GM23338 (cell line): Measurements from ENCODE around the gene GOLGB1. TPM values are rescaled to one million over a fixed set of nuclear protein-coding genes. Genes with fewer than 3 reads are reported as not detected.

Experiments used
- ATAC-seq: fragments of 200-7000 bp; cut with Tn5 transposase; 3 replicates; pipeline ENCODE4 v1.9.1; 2020
- DNase-seq: peaks from one replicate; pipeline ENCODE4 v3.0.0-alpha.2; 2015; ENCODE audit warnings: low spot score
- H2AFZ ChIP-seq: fragments of 200-600 bp; sonication (generic); 2 replicates; pipeline ENCODE4 v1.8.0; 2016; ENCODE audit warnings: antibody characterized with exemption, mild to moderate bottlenecking, moderate library complexity
- H3F3A ChIP-seq: fragments of 200-600 bp; sonication (generic); replicated peaks from 2 replicates; pipeline ENCODE4 v1.8.0; 2017; ENCODE audit warnings: antibody characterized with exemption, mixed run types, low read depth
- H3K27ac ChIP-seq: fragments of 200-600 bp; sonication (generic); 2 replicates; pipeline ENCODE4 v1.6.1; 2016; ENCODE audit warnings: low read depth
- H3K27me3 ChIP-seq: fragments of 200-600 bp; sonication (generic); 2 replicates; pipeline ENCODE4 v1.8.0; 2016; ENCODE audit warnings: mild to moderate bottlenecking, mixed run types, moderate library complexity; ENCODE audit not compliant: insufficient read depth
- H3K36me3 ChIP-seq: fragments of 200-600 bp; sonication (generic); 2 replicates; pipeline ENCODE4 v1.8.0; 2016; ENCODE audit warnings: mild to moderate bottlenecking; ENCODE audit not compliant: insufficient read depth
- H3K4me1 ChIP-seq: fragments of 200-600 bp; sonication (generic); 2 replicates; pipeline ENCODE4 v1.8.0; 2016; ENCODE audit warnings: mild to moderate bottlenecking, moderate library complexity; ENCODE audit not compliant: insufficient read depth
- H3K4me2 ChIP-seq: fragments of 200-600 bp; sonication (generic); 2 replicates; pipeline ENCODE4 v1.7.1; 2017; ENCODE audit warnings: mixed run types
- H3K4me3 ChIP-seq: fragments of 200-600 bp; sonication (generic); 2 replicates; pipeline ENCODE4 v1.6.1; 2016; ENCODE audit warnings: mixed run types
- H3K79me2 ChIP-seq: fragments of 200-600 bp; sonication (generic); replicated peaks from 2 replicates; pipeline ENCODE4 v1.8.0; 2017; ENCODE audit warnings: mild to moderate bottlenecking; ENCODE audit not compliant: insufficient read depth
- H3K9me2 ChIP-seq: fragments of 200-600 bp; sonication (generic); 2 replicates; pipeline ENCODE4 v1.8.0; 2017; ENCODE audit not compliant: insufficient read depth
- H4K20me1 ChIP-seq: fragments of 200-600 bp; sonication (generic); replicated peaks from 2 replicates; pipeline ENCODE4 v1.8.0; 2017; ENCODE audit warnings: mild to moderate bottlenecking; ENCODE audit not compliant: insufficient read depth
- H3K27ac Mint-ChIP-seq: 2 replicates; pipeline ENCODE4 v1.8.0; 2020; ENCODE audit warnings: inconsistent platforms, mild to moderate bottlenecking, moderate library complexity, mixed read lengths
- H3K27me3 Mint-ChIP-seq: 3 replicates; pipeline ENCODE4 v1.8.0; 2022; ENCODE audit warnings: low read depth, mild to moderate bottlenecking, moderate library complexity, mixed read lengths, inconsistent platforms; ENCODE audit not compliant: insufficient read depth, poor library complexity
- H3K36me3 Mint-ChIP-seq: 3 replicates; pipeline ENCODE4 v1.8.0; 2021; ENCODE audit warnings: low read depth, mild to moderate bottlenecking, inconsistent platforms, moderate library complexity, mixed read lengths
- H3K4me1 Mint-ChIP-seq: 3 replicates; pipeline ENCODE4 v1.8.0; 2020; ENCODE audit warnings: mild to moderate bottlenecking, inconsistent platforms, mixed read lengths
- H3K4me3 Mint-ChIP-seq: 3 replicates; pipeline ENCODE4 v1.8.0; 2021; ENCODE audit warnings: moderate library complexity, mild to moderate bottlenecking, inconsistent platforms, mixed read lengths
- H3K9me3 Mint-ChIP-seq: 3 replicates; pipeline ENCODE4 v1.8.0; 2020; ENCODE audit warnings: moderate library complexity, mild to moderate bottlenecking, inconsistent platforms, mixed read lengths
- CREB1 ChIP-seq: fragments of 250-450 bp; sonication (Bioruptor Pico); IDR thresholded peaks from 2 replicates; pipeline ENCODE4 v1.5.0; 2020; ENCODE audit warnings: low read depth, mild to moderate bottlenecking, moderate library complexity
- EZH2 ChIP-seq: fragments of 200-600 bp; sonication (generic); IDR thresholded peaks from one replicate; pipeline ENCODE4 v1.8.0; 2017; ENCODE audit warnings: antibody characterized with exemption, mild to moderate bottlenecking, low read depth; ENCODE audit not compliant: unreplicated experiment
- EZH2phosphoT487 ChIP-seq: fragments of 200-600 bp; sonication (generic); IDR thresholded peaks from one replicate; pipeline ENCODE4 v1.8.1; 2018; ENCODE audit warnings: antibody characterized with exemption; ENCODE audit not compliant: unreplicated experiment
- JUNB ChIP-seq: IDR thresholded peaks from one replicate; pipeline ENCODE4 v1.6.1; 2016; ENCODE audit warnings: antibody characterized with exemption; ENCODE audit not compliant: unreplicated experiment
- NANOG ChIP-seq: IDR thresholded peaks from 2 replicates; pipeline ENCODE4 v1.6.1; 2016; ENCODE audit warnings: antibody characterized with exemption, borderline replicate concordance
- POLR2AphosphoS5 ChIP-seq: IDR thresholded peaks from 2 replicates; pipeline ENCODE4 v1.6.1; 2016; ENCODE audit warnings: antibody characterized with exemption, low read depth
- STAT1 ChIP-seq: IDR thresholded peaks from one replicate; pipeline ENCODE4 v1.6.1; 2016; ENCODE audit warnings: antibody characterized with exemption; ENCODE audit not compliant: unreplicated experiment
- ZNF114 ChIP-seq: fragments of 250-450 bp; sonication (Bioruptor Pico); IDR thresholded peaks from 2 replicates; pipeline ENCODE4 v1.5.0; 2020; ENCODE audit warnings: mild to moderate bottlenecking, moderate library complexity
- ZNF331 ChIP-seq: fragments of 250-450 bp; sonication (Bioruptor Pico); IDR thresholded peaks from 2 replicates; pipeline ENCODE4 v1.5.0; 2020; ENCODE audit warnings: low read depth, mild to moderate bottlenecking, moderate library complexity
- polyA plus RNA-seq: library from polyadenylated mRNA; unstranded; fragments of >200 nt; fragmentation: Nextera tagmentation; extraction: Ambion mirVana; gene quantifications from 2 replicates; pipeline ENCODE4 v1.2.1, GENCODE V29; 2016
- total RNA-seq: library from RNA; depleted of rRNA; stranded (reverse); fragments of >200 nt; shearing (Covaris generic); gene quantifications from 2 replicates; pipeline ENCODE4 v1.2.3, GENCODE V29; 2014
- TF ChIP-seq, protein P1 (sequence below): IDR thresholded peaks from one replicate; pipeline ENCODE4 v1.6.1; 2018; ENCODE audit warnings: antibody characterized with exemption; ENCODE audit not compliant: unreplicated experiment
- TF ChIP-seq, protein P2 (sequence below): IDR thresholded peaks from 2 replicates; pipeline ENCODE4 v1.6.1; 2016; ENCODE audit warnings: antibody characterized with exemption
- TF ChIP-seq, protein P3 (sequence below), 2 experiments: fragments of 200-600 bp in 1 of 2; sonication (generic) in 1 of 2; conservative IDR thresholded peaks; 2 replicates each; pipeline versions ENCODE4 v1.5.1 to v1.6.1; 2016 to 2017; ENCODE audit warnings: antibody characterized with exemption in 2 of 2, low read depth in 2 of 2, mild to moderate bottlenecking in 2 of 2, moderate library complexity in 1 of 2

Gene GOLGB1
- total and polyA plus RNA-seq, 2 experiments from 2014 or later: 34.5 to 56.8 TPM

DNA sequence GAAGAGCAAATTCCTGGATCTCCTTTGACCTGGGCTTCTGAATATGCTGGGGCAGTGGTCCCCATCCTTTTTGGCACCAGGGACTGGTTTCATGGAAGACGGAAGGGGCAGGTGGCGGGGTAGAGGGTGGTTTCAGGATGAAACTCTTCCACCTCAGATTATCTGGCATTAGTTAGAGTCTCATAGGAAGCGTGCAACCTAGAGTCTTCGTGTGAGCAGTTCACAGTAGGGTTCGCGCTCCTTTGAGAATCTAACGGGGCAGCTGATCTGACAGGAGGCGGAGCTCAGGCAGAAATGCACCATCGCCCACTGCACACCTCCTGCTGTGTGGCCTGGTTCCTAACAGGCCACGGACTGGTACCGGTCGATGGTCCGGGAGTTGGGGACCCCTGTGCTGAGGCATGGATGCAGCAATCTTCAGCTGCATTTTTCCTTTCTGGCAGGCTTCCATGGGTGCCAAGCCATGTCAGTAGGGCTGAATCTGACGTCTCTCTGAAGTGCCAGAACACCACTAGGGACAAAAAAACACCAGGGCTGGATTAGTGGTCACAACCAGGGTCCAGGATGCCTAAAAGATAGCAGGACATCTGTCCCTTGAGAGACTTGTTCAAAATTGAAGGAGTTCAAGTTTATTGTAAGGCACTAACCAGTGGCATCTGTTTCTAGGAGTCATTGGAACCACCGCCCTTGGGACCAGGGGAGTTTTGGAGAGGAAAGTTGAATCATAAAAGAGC lies 8.4 kb upstream of the GOLGB1 start (continued):
- TF ChIP-seq, protein P1, sequence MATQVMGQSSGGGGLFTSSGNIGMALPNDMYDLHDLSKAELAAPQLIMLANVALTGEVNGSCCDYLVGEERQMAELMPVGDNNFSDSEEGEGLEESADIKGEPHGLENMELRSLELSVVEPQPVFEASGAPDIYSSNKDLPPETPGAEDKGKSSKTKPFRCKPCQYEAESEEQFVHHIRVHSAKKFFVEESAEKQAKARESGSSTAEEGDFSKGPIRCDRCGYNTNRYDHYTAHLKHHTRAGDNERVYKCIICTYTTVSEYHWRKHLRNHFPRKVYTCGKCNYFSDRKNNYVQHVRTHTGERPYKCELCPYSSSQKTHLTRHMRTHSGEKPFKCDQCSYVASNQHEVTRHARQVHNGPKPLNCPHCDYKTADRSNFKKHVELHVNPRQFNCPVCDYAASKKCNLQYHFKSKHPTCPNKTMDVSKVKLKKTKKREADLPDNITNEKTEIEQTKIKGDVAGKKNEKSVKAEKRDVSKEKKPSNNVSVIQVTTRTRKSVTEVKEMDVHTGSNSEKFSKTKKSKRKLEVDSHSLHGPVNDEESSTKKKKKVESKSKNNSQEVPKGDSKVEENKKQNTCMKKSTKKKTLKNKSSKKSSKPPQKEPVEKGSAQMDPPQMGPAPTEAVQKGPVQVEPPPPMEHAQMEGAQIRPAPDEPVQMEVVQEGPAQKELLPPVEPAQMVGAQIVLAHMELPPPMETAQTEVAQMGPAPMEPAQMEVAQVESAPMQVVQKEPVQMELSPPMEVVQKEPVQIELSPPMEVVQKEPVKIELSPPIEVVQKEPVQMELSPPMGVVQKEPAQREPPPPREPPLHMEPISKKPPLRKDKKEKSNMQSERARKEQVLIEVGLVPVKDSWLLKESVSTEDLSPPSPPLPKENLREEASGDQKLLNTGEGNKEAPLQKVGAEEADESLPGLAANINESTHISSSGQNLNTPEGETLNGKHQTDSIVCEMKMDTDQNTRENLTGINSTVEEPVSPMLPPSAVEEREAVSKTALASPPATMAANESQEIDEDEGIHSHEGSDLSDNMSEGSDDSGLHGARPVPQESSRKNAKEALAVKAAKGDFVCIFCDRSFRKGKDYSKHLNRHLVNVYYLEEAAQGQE: no peak
- TF ChIP-seq CREB1 (no peak), ZNF114 (no peak), ZNF331 (CRISPR knock-in tag) (no peak), NANOG (no peak), JUNB (no peak), EZH2phosphoT487 (no peak)
- TF ChIP-seq, protein P2, sequence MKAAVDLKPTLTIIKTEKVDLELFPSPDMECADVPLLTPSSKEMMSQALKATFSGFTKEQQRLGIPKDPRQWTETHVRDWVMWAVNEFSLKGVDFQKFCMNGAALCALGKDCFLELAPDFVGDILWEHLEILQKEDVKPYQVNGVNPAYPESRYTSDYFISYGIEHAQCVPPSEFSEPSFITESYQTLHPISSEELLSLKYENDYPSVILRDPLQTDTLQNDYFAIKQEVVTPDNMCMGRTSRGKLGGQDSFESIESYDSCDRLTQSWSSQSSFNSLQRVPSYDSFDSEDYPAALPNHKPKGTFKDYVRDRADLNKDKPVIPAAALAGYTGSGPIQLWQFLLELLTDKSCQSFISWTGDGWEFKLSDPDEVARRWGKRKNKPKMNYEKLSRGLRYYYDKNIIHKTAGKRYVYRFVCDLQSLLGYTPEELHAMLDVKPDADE: no peak

DNA sequence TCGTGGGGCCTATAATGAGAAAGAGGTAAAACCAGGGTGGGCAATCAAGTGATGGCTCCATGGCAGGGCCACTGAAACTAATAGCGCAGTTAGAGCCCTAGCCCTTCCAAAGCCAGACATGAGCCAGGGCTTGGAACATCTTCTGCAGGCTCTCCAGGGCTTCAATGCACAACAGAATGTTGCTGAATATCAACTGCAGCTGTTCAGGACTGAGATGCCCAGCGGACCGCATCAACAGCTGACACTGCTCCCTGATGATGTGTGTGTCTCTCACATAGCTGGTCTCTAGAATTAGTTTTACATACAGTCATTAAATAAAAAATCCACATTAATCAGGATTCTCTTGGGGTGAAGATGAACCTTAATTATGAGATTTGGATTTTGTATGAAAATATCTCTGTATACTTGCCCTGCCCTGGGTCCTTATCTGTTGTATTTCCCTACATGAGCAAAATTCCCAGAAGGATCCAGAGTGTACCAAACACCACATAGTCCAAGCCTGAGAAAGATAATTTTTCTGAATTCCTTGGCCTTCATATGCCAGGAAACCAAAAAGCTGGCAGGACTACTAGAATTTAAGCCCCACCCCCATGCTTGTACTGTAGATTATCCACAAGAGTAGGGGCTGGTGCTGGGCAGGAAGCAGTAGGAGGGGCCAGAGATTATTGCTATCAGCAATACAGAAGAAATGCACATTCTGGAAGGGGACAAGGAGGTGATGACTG lies 7.7 kb upstream of the GOLGB1 start:
- Histone ChIP-seq H3K27ac (no peak overlapping the region), H3K79me2 (no peaks in the 10 kb centered on the region), H3K4me2 (no peak overlapping the region), H3F3A (no peaks in the 10 kb centered on the region), H3K9me2 (no peaks in the 10 kb centered on the region), H2AFZ (no peak overlapping the region), H4K20me1 (no peaks in the 10 kb centered on the region), H3K4me1 (no peaks in the 10 kb centered on the region), H3K4me3 (no peak overlapping the region), H3K27me3 (no peaks in the 10 kb centered on the region), H3K36me3 (no peaks in the 10 kb centered on the region)
- ATAC-seq (no peak), DNase-seq (no peak)
- Mint-ChIP-seq H3K36me3 (no peaks in the 10 kb centered on the region), H3K9me3 (no peaks in the 10 kb centered on the region), H3K27ac (no peak overlapping the region), H3K27me3 (peaks cover 4% of the 10 kb centered on the region), H3K4me3 (no peak overlapping the region), H3K4me1 (peaks cover 3% of the 10 kb centered on the region; the same call in 1 of the 3 replicates)
- TF ChIP-seq NANOG (no peak), EZH2phosphoT487 (no peak), ZNF331 (CRISPR knock-in tag) (no peak), EZH2 (no peak), POLR2AphosphoS5 (no peak), CREB1 (no peak), JUNB (no peak), STAT1 (no peak)
- TF ChIP-seq, protein P2: no peak
- TF ChIP-seq, protein P3, sequence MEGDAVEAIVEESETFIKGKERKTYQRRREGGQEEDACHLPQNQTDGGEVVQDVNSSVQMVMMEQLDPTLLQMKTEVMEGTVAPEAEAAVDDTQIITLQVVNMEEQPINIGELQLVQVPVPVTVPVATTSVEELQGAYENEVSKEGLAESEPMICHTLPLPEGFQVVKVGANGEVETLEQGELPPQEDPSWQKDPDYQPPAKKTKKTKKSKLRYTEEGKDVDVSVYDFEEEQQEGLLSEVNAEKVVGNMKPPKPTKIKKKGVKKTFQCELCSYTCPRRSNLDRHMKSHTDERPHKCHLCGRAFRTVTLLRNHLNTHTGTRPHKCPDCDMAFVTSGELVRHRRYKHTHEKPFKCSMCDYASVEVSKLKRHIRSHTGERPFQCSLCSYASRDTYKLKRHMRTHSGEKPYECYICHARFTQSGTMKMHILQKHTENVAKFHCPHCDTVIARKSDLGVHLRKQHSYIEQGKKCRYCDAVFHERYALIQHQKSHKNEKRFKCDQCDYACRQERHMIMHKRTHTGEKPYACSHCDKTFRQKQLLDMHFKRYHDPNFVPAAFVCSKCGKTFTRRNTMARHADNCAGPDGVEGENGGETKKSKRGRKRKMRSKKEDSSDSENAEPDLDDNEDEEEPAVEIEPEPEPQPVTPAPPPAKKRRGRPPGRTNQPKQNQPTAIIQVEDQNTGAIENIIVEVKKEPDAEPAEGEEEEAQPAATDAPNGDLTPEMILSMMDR (conservative IDR thresholded peaks at IDR 0.05; ENCODE audit: low read depth in 2 of 2): no peak
- TF ChIP-seq, protein P1: no peak
